ENCODE results near the gene TMED10. TPM values are rescaled to one million over a fixed set of nuclear protein-coding genes. Genes with fewer than 3 reads are reported as not detected.

The TMED10 gene
- total and polyA plus RNA-seq, 11 donors, result 56.4 to 398 (median 275) TPM

- TF ChIP-seq CTCF (IDR thresholded peaks at IDR 0.05) (no peak), POLR2A (IDR thresholded peaks at IDR 0.05) (no peak)
- Histone ChIP-seq H3K4me1 (peaks cover 0 to 64% (median 0%) of the 10 kb centered on the region in 12 donors), H3K36me3 (no peaks in the 10 kb centered on the region), H3K27me3 (no peaks in the 10 kb centered on the region), H3K27ac (no peak overlapping the region), H3K9me3 (no peaks in the 10 kb centered on the region), H3K4me3 (no peak overlapping the region)
- intact Hi-C loops (cut with DNase I), result no loop called here
- ATAC-seq, result no peak
- 78 to 86% (median 81%) methylated on average over 7 of the region's 7 CpGs for WGBS, 4 donors
- DNase-seq, result no peak
Observed at GRCh38 chr14:75185251-75186040, 9.0 kb upstream of the TMED10 start.

GRCh38 chr14:75184492-75184891 is 8.1 kb upstream of the TMED10 start:
- no peak overlapping the region for H3K4me3 ChIP-seq
- TF ChIP-seq CTCF (IDR thresholded peaks at IDR 0.05) (no peak), POLR2A (IDR thresholded peaks at IDR 0.05) (no peak)
- no peaks in the 10 kb centered on the region for H3K9me3 ChIP-seq
- H3K4me1 ChIP-seq, result peaks cover 0 to 58% (median 0%) of the 10 kb centered on the region in 12 donors
- DNase-seq (no peak), ATAC-seq (peak in 2 of 4 donors; percentile 33 to 52)
- intact Hi-C loops (cut with DNase I), result loop anchor here in 1 of 10 donors (5.0 kb wide), 1 partner anchor 48 kb away; no protein-coding TSS in a partner anchor
- WGBS, 4 donors, result 57 to 75% (median 64%) methylated on average over 3 of the region's 3 CpGs
- H3K27me3 ChIP-seq, result no peaks in the 10 kb centered on the region
- no peaks in the 10 kb centered on the region for H3K36me3 ChIP-seq
- H3K27ac ChIP-seq, result peak overlapping the region in 4 of 12 donors; percentile 7 to 25 (median 12)

GRCh38 chr14:75184039-75184438 is 7.6 kb upstream of the TMED10 start:
- H3K4me1 ChIP-seq, result peaks cover 0 to 54% (median 0%) of the 10 kb centered on the region in 12 donors

More at GRCh38 chr14:75184039-75184438, 7.6 kb upstream of the TMED10 start:
- WGBS, 4 donors, result 85 to 90% (median 90%) methylated on average over 3 of the region's 3 CpGs
- H3K36me3 ChIP-seq, result no peaks in the 10 kb centered on the region
- no peak overlapping the region for H3K4me3 ChIP-seq
- intact Hi-C loops (cut with DNase I), result loop anchor here in 1 of 10 donors (5.0 kb wide), 1 partner anchor 48 kb away; no protein-coding TSS in a partner anchor
- H3K9me3 ChIP-seq, result no peaks in the 10 kb centered on the region
- TF ChIP-seq CTCF (IDR thresholded peaks at IDR 0.05) (no peak), POLR2A (IDR thresholded peaks at IDR 0.05) (no peak)
- H3K27ac ChIP-seq, result peak overlapping the region in 4 of 12 donors; percentile 7 to 25 (median 12)
- ATAC-seq (no peak), DNase-seq (no peak)
- H3K27me3 ChIP-seq, result no peaks in the 10 kb centered on the region
